ENCODE measurements around the gene GARNL3. TPM values are rescaled to one million over a fixed set of nuclear protein-coding genes. Genes with fewer than 3 reads are reported as not detected.

Gene GARNL3
- total RNA-seq, 1 experiment from 2014 or later, result 11.8 TPM

- no TSS peak for BruUV-seq (replicated peaks)
- ChIA-PET CTCF (no interaction called here), POLR2A (no interaction called here)
Observed at GRCh38 chr9:127229691-127230417, 34.7 kb upstream of the GARNL3 start.

DNA sequence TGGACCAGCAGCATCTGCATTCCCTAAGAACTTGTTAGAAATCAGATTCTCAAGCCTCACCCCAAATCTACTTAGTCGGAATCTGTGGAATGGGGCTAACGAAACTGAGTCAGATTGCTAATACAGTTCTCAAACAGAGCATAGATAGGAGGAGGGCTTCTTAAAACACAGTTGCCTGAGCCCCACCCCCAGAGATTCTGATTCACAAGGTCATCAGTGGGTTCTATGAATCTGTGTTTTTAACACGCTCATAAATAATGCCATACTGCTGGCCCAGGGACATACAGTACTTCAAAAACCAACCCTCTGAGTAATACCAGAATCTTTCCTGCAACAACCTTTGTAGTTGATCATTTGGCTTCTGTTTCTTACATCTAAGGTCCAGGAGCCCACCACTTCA is 32.9 kb upstream of the GARNL3 start:
- Mint-ChIP-seq H3K4me1 (ENCODE audit: low read depth, unreplicated experiment) (peaks cover 1% of the 10 kb centered on the region), H3K27me3 (ENCODE audit: insufficient read depth, unreplicated experiment) (no peaks in the 10 kb centered on the region), H3K27ac (ENCODE audit: unreplicated experiment) (no peak overlapping the region), H3K9me3 (ENCODE audit: unreplicated experiment) (no peaks in the 10 kb centered on the region), H3K36me3 (ENCODE audit: insufficient read depth, unreplicated experiment) (peaks cover 7% of the 10 kb centered on the region), H3K4me3 (ENCODE audit: unreplicated experiment) (no peak overlapping the region)
- H3K4me1 ChIP-seq, result no peaks in the 10 kb centered on the region; the same call in 1 of the 2 replicates
- TF ChIP-seq CTCF (IDR thresholded peaks at IDR 0.05; ENCODE audit: insufficient read depth in 1 of 2, low read depth in 1 of 2, low read length in 1 of 2, severe bottlenecking in 1 of 2, unreplicated experiment in 1 of 2), result no peak
- ChIA-PET CTCF (no interaction called here), POLR2A (no interaction called here)
- no peak for DNase-seq
- no peaks in the 10 kb centered on the region for H3K9me3 ChIP-seq
- BruUV-seq (replicated peaks), result no TSS peak
- H3K4me3 ChIP-seq (ENCODE audit: low read depth, low read length), result no peak overlapping the region
- H3K27me3 ChIP-seq (replicated peaks; ENCODE audit: control insufficient read depth, insufficient read depth, low read length), result no peaks in the 10 kb centered on the region
- intact Hi-C loops (cut with micrococcal nuclease; ENCODE audit: unreplicated experiment), result no loop called here
- no peaks in the 10 kb centered on the region for H3K36me3 ChIP-seq (ENCODE audit: control insufficient read depth, insufficient read depth, low read length)

More at GRCh38 chr9:127229691-127230417, 34.7 kb upstream of the GARNL3 start:
- H3K27me3 Mint-ChIP-seq (ENCODE audit: insufficient read depth, unreplicated experiment), result no peaks in the 10 kb centered on the region
- no peak for TF ChIP-seq CTCF (IDR thresholded peaks at IDR 0.05; ENCODE audit: insufficient read depth in 1 of 2, low read depth in 1 of 2, low read length in 1 of 2, severe bottlenecking in 1 of 2, unreplicated experiment in 1 of 2)
- intact Hi-C loops (cut with micrococcal nuclease; ENCODE audit: unreplicated experiment), result loop anchor here (10.0 kb wide), 1 partner anchor 685 kb away; the partner anchor contains the start of gene ST6GALNAC4
- Histone ChIP-seq H3K9me3 (no peaks in the 10 kb centered on the region), H3K4me1 (peaks cover 6% of the 10 kb centered on the region), H3K27me3 (replicated peaks; ENCODE audit: control insufficient read depth, insufficient read depth, low read length) (no peaks in the 10 kb centered on the region), H3K36me3 (ENCODE audit: control insufficient read depth, insufficient read depth, low read length) (no peaks in the 10 kb centered on the region), H3K4me3 (ENCODE audit: low read depth, low read length) (no peak overlapping the region)
- H3K27ac Mint-ChIP-seq (ENCODE audit: unreplicated experiment), result no peak overlapping the region
- peaks cover 11% of the 10 kb centered on the region for H3K4me1 Mint-ChIP-seq (ENCODE audit: low read depth, unreplicated experiment)
- no peaks in the 10 kb centered on the region for H3K9me3 Mint-ChIP-seq (ENCODE audit: unreplicated experiment)
- peaks cover 25% of the 10 kb centered on the region for H3K36me3 Mint-ChIP-seq (ENCODE audit: insufficient read depth, unreplicated experiment)
- H3K4me3 Mint-ChIP-seq (ENCODE audit: unreplicated experiment), result no peak overlapping the region
- no peak for DNase-seq

- Histone ChIP-seq H3K9me3 (no peaks in the 10 kb centered on the region), H3K36me3 (ENCODE audit: control insufficient read depth, insufficient read depth, low read length) (no peaks in the 10 kb centered on the region), H3K4me1 (no peaks in the 10 kb centered on the region), H3K4me3 (ENCODE audit: low read depth, low read length) (no peak overlapping the region), H3K27me3 (replicated peaks; ENCODE audit: control insufficient read depth, insufficient read depth, low read length) (no peaks in the 10 kb centered on the region)
- DNase-seq, result no peak
- TF ChIP-seq CTCF (IDR thresholded peaks at IDR 0.05; ENCODE audit: insufficient read depth in 1 of 2, low read depth in 1 of 2, low read length in 1 of 2, severe bottlenecking in 1 of 2, unreplicated experiment in 1 of 2), result no peak
- intact Hi-C loops (cut with micrococcal nuclease; ENCODE audit: unreplicated experiment), result no loop called here
- BruUV-seq (replicated peaks), result no TSS peak
- ChIA-PET CTCF (no interaction called here), POLR2A (no interaction called here)
- Mint-ChIP-seq H3K4me3 (ENCODE audit: unreplicated experiment) (no peak overlapping the region), H3K27ac (ENCODE audit: unreplicated experiment) (no peak overlapping the region), H3K4me1 (ENCODE audit: low read depth, unreplicated experiment) (no peaks in the 10 kb centered on the region), H3K27me3 (ENCODE audit: insufficient read depth, unreplicated experiment) (no peaks in the 10 kb centered on the region), H3K36me3 (ENCODE audit: insufficient read depth, unreplicated experiment) (peaks cover 6% of the 10 kb centered on the region), H3K9me3 (ENCODE audit: unreplicated experiment) (no peaks in the 10 kb centered on the region)
Observed at GRCh38 chr9:127232833-127233549, 31.6 kb upstream of the GARNL3 start.
